Motor neuron (in vitro differentiated cells): ENCODE measurements around the gene GGNBP2. TPM values are rescaled to one million over a fixed set of nuclear protein-coding genes. Genes with fewer than 3 reads are reported as not detected.

Source experiments
- ATAC-seq, 8 experiments: fragments of 200-7000 bp; cut with Tn5 transposase; replicated peaks in 6 of 8; 2 replicates each; pipeline ENCODE4 v1.8.0; 2021; ENCODE audit warnings: mild to moderate bottlenecking in 8 of 8, moderate library complexity in 8 of 8
- H3K27ac ChIP-seq, 2 donors: fragments of 250-450 bp; sonication (Bioruptor Pico); 2 replicates each; pipeline ENCODE4 v1.9.0; 2021; ENCODE audit warnings: antibody characterized with exemption in 2 of 2, mild to moderate bottlenecking in 2 of 2, moderate library complexity in 1 of 2
- H3K4me1 ChIP-seq, 2 donors: fragments of 250-450 bp; sonication (Bioruptor Pico); replicated peaks in 1 of 2; 2 replicates each; pipeline ENCODE4 v1.6.1; 2021; ENCODE audit warnings: antibody characterized with exemption in 2 of 2, mild to moderate bottlenecking in 2 of 2, moderate library complexity in 1 of 2
- H3K4me3 ChIP-seq, 5 donors: fragments of 250-450 bp; sonication (Bioruptor Pico); 2 replicates each; pipeline ENCODE4 v1.9.0; 2021; ENCODE audit warnings: antibody characterized with exemption in 5 of 5, mild to moderate bottlenecking in 5 of 5, moderate library complexity in 4 of 5
- WGBS, 10 experiments: fragments of 450-650 bp; shearing (Covaris generic); methylation state at CpG; one replicate each; pipeline ENCODE4 v1.0.0; 2022; 5-methylcytosine and 5-hydroxymethylcytosine counted together
- in situ Hi-C, 9 experiments: fragments of 400-800 bp; cut with MboI; loops; one replicate each; pipeline ENCODE4 v1.15.0; 2021; ENCODE audit warnings: low sequenced_read_pairs in 9 of 9, low pct_unique_long_range_greater_than_20kb in 2 of 9; ENCODE audit not compliant: unreplicated experiment in 9 of 9
- total RNA-seq, 8 experiments: library from RNA; unstranded; fragments of 300-600 nt; gene quantifications; 2 replicates each; pipeline versions ENCODE4 v1.2.3 to v1.2.4, GENCODE V29; 2022

The GGNBP2 gene
- total RNA-seq = 100 to 1,000 TPM in 1 of 8 experiments, 10 to 100 TPM in 7; 45.8 to 103 (median 62.8) TPM

- in situ Hi-C loops = no loop called here
- peak within 1 kb of the TSS; percentile 80 to 99 (median 96) for H3K4me3 ChIP-seq
- peak; percentile 45 to 74 (median 64) for ATAC-seq
- 0% methylated on average over 2 to 14 of the region's 71 CpGs; no CpG with 5 or more reads in 4 of the 10 experiments for WGBS, 10 experiments
- H3K27ac ChIP-seq = peak within 1 kb of the TSS; percentile 96 to 98
- H3K4me1 ChIP-seq = peaks cover 13 to 16% of the 10 kb centered on the region in 2 donors
Observed at GRCh38 chr17:36544307-36545076, at the start of gene GGNBP2. Gene GGNBP2, plus strand, starts transcription at chr17:36544919. Its CDS starts 806 bp downstream, at chr17:36545725.

- Histone ChIP-seq H3K4me1 (peaks cover 9 to 19% of the 10 kb centered on the region in 2 donors), H3K27ac (no peak overlapping the region), H3K4me3 (no peak overlapping the region)
- in situ Hi-C loops = loop anchor here in 4 of 9 experiments (25.0 kb wide), 2 partner anchors 308 to 533 kb away; partner anchors contain the start of genes CCL3L1 (in 1 of the 4), CCL3L3 (in 1 of the 4) and TBC1D3B (in 1 of the 4)
- WGBS, 10 experiments = 0 to 80% (median 39%) methylated on average over 1 to 3 of the region's 3 CpGs; no CpG with 5 or more reads in 2 of the 10 experiments
- no peak for ATAC-seq
Observed at GRCh38 chr17:36495076-36495578, 49.6 kb upstream of the GGNBP2 start.

DNA sequence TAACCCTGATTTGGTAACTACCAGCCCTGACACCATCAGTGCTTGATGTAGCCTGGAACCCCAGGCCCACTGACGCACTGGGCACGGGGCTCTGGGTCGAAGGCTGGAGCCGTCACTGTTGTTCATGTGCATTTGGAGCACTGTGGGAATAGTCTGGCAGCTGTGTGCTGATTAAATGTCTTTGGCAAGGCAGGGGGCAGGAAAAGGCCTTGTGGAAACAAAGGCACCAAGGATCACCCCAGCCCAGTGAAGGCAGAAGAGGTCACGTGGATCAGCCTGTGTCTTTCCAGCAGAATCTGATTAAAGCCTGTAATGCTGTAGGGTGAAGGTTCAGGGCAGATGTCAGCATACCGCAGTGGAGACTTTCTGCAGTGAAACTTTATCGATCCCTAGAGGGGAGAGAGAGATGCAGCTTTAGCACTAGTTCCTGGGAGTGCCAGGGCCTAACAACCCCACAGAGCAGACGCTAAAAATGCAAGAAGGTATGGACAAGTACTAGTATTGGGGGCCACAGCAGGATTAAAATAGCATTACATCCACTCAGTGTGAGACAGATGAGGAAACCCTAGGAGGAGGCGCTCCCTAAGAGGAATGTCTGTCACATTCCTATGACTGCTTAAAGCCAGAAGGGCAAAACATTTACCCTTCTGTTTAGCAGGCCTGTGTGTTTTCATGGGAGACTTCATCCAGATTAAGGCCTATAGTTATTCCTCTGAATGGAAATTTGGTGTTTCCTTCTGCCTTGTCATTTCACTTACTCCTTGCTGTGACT, 48.5 kb upstream of the GGNBP2 start:
- WGBS, 10 experiments = 64 to 100% (median 74%) methylated on average over 1 to 6 of the region's 9 CpGs; no CpG with 5 or more reads in 3 of the 10 experiments

GRCh38 chr17:36498155-36498554, 46.6 kb upstream of the GGNBP2 start:
- H3K27ac ChIP-seq = no peak overlapping the region
- peaks cover 9 to 19% of the 10 kb centered on the region in 2 donors for H3K4me1 ChIP-seq
- 44 to 100% (median 93%) methylated on average over 3 to 9 of the region's 9 CpGs; no CpG with 5 or more reads in 5 of the 10 experiments for WGBS, 10 experiments
- no peak overlapping the region for H3K4me3 ChIP-seq
- in situ Hi-C loops = loop anchor here in 4 of 9 experiments (25.0 kb wide), 2 partner anchors 311 to 536 kb away; partner anchors contain the start of genes CCL3L1 (in 1 of the 4), CCL3L3 (in 1 of the 4) and TBC1D3B (in 1 of the 4)
- ATAC-seq = peak in 1 of 8 experiments; percentile 71

More for the DNA sequence above, 48.5 kb upstream of the GGNBP2 start:
- Histone ChIP-seq H3K27ac (peak overlapping the region in 1 of 2 donors; percentile 41), H3K4me3 (no peak overlapping the region), H3K4me1 (peaks cover 9 to 19% of the 10 kb centered on the region in 2 donors)
- in situ Hi-C loops = loop anchor here in 4 of 9 experiments (25.0 kb wide), 2 partner anchors 309 to 534 kb away; partner anchors contain the start of genes CCL3L1 (in 1 of the 4), CCL3L3 (in 1 of the 4) and TBC1D3B (in 1 of the 4)
- peak in 2 of 8 experiments; percentile 28 to 32 for ATAC-seq

DNA sequence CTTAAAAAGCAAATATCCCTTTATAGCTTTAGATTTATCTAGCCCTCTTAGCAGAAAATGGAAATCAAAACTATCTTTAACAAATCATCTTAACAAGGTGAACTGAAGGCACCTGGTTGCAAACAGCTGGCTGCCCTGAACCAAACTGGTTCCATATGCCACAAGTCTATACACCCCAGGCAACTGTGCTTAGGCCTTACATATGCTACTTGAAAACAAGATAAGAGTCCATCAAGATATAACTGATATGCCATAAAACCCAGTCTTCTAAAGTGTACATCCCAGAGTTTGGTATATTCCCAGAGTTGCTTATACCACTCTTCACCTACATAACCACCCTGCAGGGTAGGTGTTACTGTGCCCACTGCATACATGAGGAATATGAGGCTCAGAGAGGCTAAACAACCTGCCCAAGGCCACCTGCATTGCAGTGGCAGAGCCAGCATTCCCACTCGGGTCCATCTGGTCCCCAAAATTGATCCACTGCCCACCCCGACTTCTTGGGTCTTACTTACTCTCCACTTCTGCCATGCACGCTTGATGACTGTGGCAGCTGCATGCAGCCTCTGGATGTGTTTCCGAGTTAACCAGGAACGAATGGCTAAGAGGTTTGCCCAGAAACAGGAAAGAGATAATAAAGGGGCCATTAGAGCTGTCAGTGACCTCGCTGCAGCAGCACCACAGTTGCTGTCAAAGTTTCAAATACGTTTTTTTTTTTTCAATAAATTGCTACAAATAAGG, 46.0 kb upstream of the GGNBP2 start:
- WGBS, 10 experiments = 46 to 94% (median 80%) methylated on average over 3 to 7 of the region's 7 CpGs; no CpG with 5 or more reads in 3 of the 10 experiments
- in situ Hi-C loops = loop anchor here in 4 of 9 experiments (25.0 kb wide), 2 partner anchors 311 to 536 kb away; partner anchors contain the start of genes CCL3L1 (in 1 of the 4), CCL3L3 (in 1 of the 4) and TBC1D3B (in 1 of the 4)
- H3K27ac ChIP-seq = no peak overlapping the region

DNA sequence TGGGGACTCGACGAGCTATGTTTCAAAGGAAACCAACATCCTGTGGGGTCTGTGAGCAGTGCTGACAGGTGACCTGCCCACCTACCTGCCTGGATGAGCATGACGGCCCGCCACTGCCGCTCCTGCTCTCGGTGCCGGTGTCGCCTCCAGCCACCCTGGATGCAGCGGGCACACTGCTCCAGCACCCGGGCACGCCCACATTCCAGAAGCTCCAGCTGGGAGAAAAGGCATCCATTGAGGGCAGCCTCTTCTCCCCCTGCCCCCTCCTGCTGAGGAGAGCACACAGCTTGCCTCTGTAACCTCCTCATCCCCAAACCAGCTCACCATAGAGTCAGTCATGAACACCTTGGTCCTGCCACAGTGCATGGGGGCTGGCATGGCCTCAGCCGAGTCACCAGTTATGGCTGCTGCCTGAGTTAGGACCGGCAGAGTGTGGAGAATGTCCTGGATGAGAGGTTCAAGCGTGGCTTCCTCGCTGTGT, 43.9 kb upstream of the GGNBP2 start:
- Histone ChIP-seq H3K27ac (no peak overlapping the region), H3K4me3 (no peak overlapping the region), H3K4me1 (peaks cover 0 to 10% of the 10 kb centered on the region in 2 donors)
- peak in 1 of 8 experiments; percentile 17 for ATAC-seq
- in situ Hi-C loops = no loop called here
- WGBS, 10 experiments = 83 to 100% (median 95%) methylated on average over 1 to 8 of the region's 15 CpGs; no CpG with 5 or more reads in 3 of the 10 experiments

More for the DNA sequence above, 46.0 kb upstream of the GGNBP2 start:
- ATAC-seq = no peak
- no peak overlapping the region for H3K4me3 ChIP-seq
- H3K4me1 ChIP-seq = peaks cover 4 to 19% of the 10 kb centered on the region in 2 donors

DNA sequence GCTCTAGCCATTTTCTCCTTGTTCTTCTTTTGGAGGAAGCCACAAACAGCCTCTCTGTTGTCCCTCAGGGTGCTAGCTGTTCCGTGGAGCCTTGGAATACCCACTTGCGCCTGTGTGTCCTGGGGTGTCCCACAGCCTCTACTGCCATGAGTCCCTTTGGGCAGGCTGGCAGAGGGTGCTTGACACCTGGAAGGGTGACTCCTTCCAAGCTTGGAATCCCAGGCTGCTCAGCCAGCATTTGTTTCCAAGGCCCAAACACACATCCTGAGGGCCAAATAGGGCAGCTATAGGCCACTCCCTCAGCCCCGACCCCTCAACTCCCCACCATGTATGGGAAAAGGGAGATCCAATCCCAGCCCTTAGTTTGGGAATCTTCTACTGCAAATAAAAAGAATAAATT, 43.4 kb upstream of the GGNBP2 start:
- H3K27ac ChIP-seq = no peak overlapping the region
- peaks cover 0 to 4% of the 10 kb centered on the region in 2 donors for H3K4me1 ChIP-seq
- WGBS, 10 experiments = 80 to 100% (median 100%) methylated on average over 1 to 3 of the region's 3 CpGs; no CpG with 5 or more reads in 7 of the 10 experiments
- in situ Hi-C loops = no loop called here
- no peak for ATAC-seq
- H3K4me3 ChIP-seq = no peak overlapping the region

DNA sequence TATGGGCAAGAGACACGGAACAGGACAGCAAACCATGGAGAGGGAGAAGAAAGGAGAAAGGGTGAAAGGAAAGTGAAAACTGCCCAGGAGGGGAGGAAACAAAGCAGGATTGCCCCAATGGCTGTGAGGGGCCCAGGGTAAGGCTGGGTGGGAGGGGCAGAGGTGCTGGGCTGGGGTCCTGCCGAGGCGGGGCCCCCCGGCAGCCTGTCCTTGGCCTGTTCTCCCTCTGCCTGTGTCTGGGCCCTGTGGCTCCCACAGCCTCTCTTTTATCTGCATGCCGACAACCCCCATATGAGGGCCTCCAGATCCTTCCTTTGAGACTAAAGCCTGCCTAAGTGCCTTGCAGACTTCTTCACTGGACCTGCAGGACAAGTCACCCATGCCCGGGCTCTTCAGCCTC, 42.8 kb upstream of the GGNBP2 start:
- no peak for ATAC-seq
- in situ Hi-C loops = no loop called here
- no peaks in the 10 kb centered on the region for H3K4me1 ChIP-seq
- no peak overlapping the region for H3K27ac ChIP-seq
- WGBS, 10 experiments = 67 to 100% (median 100%) methylated on average over 1 to 2 of the region's 6 CpGs; no CpG with 5 or more reads in 4 of the 10 experiments
- H3K4me3 ChIP-seq = no peak overlapping the region

DNA sequence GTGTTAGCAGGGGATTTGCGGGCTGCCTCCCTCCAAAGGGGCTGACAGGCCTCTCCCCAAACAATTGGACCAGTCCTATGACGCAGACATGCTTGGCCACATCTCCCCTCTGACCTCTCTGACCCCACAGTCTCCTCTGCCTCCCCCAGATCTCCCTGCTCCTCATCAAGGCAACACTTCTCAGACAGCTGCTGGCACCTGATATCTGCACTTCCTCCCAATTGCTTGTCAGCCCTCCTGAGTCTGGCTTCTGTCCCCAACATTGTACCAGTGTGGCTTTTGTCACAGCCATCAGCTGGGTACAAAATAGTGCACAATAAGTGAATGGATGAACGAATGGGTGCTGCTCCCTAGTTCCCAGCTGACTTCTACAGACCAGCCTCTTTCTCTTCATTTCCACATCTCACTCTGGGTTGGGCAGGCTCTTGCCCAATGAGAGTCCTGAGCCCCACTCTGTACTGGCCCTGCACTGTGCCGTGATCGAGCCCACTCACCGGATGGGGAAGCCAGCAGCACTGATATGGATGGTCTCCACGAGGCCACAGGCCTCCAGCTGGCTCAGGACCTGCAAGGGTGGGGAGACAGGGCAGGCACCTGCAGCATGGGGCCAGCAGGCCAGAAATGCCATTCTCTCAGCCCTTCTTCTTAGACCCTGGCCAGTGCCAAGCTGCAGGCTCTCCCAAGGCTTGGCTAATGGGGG, 41.1 kb upstream of the GGNBP2 start:
- no peak overlapping the region for H3K4me3 ChIP-seq
- in situ Hi-C loops = no loop called here
- no peak overlapping the region for H3K27ac ChIP-seq
- no peak for ATAC-seq
- H3K4me1 ChIP-seq = no peaks in the 10 kb centered on the region
- WGBS, 10 experiments = 78 to 100% (median 93%) methylated on average over 1 to 4 of the region's 7 CpGs; no CpG with 5 or more reads in 6 of the 10 experiments

GRCh38 chr17:36504156-36504545, 40.6 kb upstream of the GGNBP2 start:
- no peaks in the 10 kb centered on the region for H3K4me1 ChIP-seq
- in situ Hi-C loops = no loop called here
- no peak overlapping the region for H3K4me3 ChIP-seq
- WGBS, 10 experiments = 67 to 100% (median 93%) methylated on average over 1 to 4 of the region's 5 CpGs; no CpG with 5 or more reads in 4 of the 10 experiments
- no peak for ATAC-seq
- no peak overlapping the region for H3K27ac ChIP-seq

DNA sequence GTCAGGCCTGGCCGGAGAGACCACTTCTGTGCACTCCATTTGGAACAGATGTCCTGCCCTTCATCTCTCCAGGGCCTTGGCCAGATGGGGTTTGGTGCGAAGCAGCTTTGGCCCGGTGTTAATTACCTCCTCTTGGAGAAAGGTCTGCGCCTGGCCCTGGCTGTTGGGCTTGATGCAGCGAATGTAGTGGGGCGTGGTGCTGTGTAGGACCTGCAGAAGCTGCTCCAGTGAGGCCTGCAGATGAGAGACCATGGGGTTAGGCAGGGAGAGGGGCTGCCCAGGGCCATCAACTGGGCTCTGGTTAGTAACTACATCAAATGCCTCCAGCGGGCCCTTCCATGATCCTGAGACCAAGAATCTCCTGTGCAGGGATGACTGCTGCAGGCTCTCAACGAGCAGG, 39.5 kb upstream of the GGNBP2 start:
- Histone ChIP-seq H3K4me1 (no peaks in the 10 kb centered on the region), H3K27ac (no peak overlapping the region), H3K4me3 (no peak overlapping the region)
- in situ Hi-C loops = no loop called here
- 60 to 100% (median 80%) methylated on average over 1 to 3 of the region's 8 CpGs; no CpG with 5 or more reads in 4 of the 10 experiments for WGBS, 10 experiments
- ATAC-seq = no peak
